Fibroblast of skin of right biceps (primary cell): ENCODE data around the gene UBC.
"Not testable (repeated sequence)": the region's sequence is repeated elsewhere in the genome, so short reads cannot be mapped to it uniquely, and the experiment has no call there.

Experiments used
- DNase-seq: peaks from one replicate; pipeline ENCODE4 v3.0.0-alpha.2; 2013

Gene UBC

GRCh38 chr12:124914392-124915238, at the start of gene UBC:
UBC (minus strand) TSS chr12:124914650; CDS start chr12:124913771, 879 bp downstream.
- peak; percentile 96 for DNase-seq

- DNase-seq = no peak
Observed at GRCh38 chr12:124963211-124963610, 48.8 kb upstream of the UBC start.

GRCh38 chr12:124961055-124961454, 46.6 kb upstream of the UBC start:
- DNase-seq = no peak

- no peak for DNase-seq
Observed at GRCh38 chr12:124956571-124956970, 42.1 kb upstream of the UBC start.

- DNase-seq = no peak
Observed at GRCh38 chr12:124954771-124955170, 40.3 kb upstream of the UBC start.

GRCh38 chr12:124953689-124954405, 39.4 kb upstream of the UBC start:
- no peak for DNase-seq

GRCh38 chr12:124952801-124953200, 38.4 kb upstream of the UBC start:
- DNase-seq = no peak

GRCh38 chr12:124952295-124952694, 37.8 kb upstream of the UBC start:
- no peak for DNase-seq

- no peak for DNase-seq
Observed at GRCh38 chr12:124949779-124950728, 35.6 kb upstream of the UBC start.

- no peak for DNase-seq
Observed at GRCh38 chr12:124949066-124949465, 34.6 kb upstream of the UBC start.

GRCh38 chr12:124947561-124948398, 33.3 kb upstream of the UBC start:
- DNase-seq = no peak

GRCh38 chr12:124947013-124947412, 32.6 kb upstream of the UBC start:
- no peak for DNase-seq

GRCh38 chr12:124946447-124946793, 32.0 kb upstream of the UBC start:
- no peak for DNase-seq

GRCh38 chr12:124941170-124941527, 26.7 kb upstream of the UBC start:
- no peak for DNase-seq

GRCh38 chr12:124940393-124941169, 26.1 kb upstream of the UBC start:
- DNase-seq = peak; percentile 90

GRCh38 chr12:124940143-124940392, 25.6 kb upstream of the UBC start:
- no peak for DNase-seq

- DNase-seq = peak; percentile 98
Observed at GRCh38 chr12:124939421-124940142, 25.1 kb upstream of the UBC start.

- peak; percentile 90 for DNase-seq
Observed at GRCh38 chr12:124939079-124939420, 24.6 kb upstream of the UBC start.

- DNase-seq = peak; percentile 75
Observed at GRCh38 chr12:124938587-124938986, 24.1 kb upstream of the UBC start.

- DNase-seq = no peak
Observed at GRCh38 chr12:124938108-124938507, 23.7 kb upstream of the UBC start.

- not testable (repeated sequence) for DNase-seq
Observed at GRCh38 chr12:124931528-124931927, 17.1 kb upstream of the UBC start.
